GM19351 (cell line): ENCODE results near the gene MID2.
"Not testable (repeated sequence)": the region's sequence is repeated elsewhere in the genome, so short reads cannot be mapped to it uniquely, and the experiment has no call there.

Experiments
- ATAC-seq: cut with Tn5 transposase; IDR thresholded peaks from one replicate; pipeline ENCODE4 v1.9.1; 2021; ENCODE audit warnings: mild to moderate bottlenecking, moderate library complexity; ENCODE audit not compliant: unreplicated experiment

MID2 gene

DNA sequence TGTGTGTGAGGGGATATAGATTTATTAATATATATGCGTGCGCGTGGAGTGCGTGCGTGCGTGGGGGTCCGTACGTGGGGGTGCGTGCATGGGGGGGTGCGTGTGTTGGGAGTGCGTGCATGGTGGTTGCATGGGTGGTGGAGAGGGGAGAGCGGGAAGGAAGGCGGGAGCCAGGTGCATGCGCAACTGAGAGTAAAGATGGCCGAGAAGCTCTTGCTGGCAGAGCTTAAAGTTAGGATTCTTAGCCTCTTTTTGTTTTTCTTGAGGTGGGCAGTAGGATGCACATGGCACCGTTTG, 110.7 kb downstream of the MID2 start:
- no peak for ATAC-seq

DNA sequence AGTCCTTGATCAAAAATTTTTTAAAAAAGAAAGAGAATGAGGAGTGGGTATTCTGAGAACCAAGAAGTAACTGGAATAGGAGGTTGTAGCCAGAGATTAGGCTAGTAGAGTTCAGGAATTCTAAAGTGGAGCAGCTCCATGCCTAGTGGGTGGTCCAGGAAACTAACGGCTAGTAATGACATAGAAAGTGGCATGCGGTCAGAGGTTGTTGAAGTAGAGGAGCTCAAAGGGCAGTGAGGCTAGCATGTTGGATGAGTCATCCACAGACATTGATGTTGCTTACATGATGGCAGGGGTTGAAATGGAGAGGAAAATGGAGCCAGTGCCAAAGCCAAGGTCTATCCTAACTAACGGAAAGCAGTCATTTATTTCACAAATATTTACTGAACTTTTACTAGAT, 114.4 kb downstream of the MID2 start:
- no peak for ATAC-seq

- not testable (repeated sequence) for ATAC-seq
These were observed 129.7 kb downstream of the MID2 start for GRCh38 chrX:107955337-107955736.

DNA sequence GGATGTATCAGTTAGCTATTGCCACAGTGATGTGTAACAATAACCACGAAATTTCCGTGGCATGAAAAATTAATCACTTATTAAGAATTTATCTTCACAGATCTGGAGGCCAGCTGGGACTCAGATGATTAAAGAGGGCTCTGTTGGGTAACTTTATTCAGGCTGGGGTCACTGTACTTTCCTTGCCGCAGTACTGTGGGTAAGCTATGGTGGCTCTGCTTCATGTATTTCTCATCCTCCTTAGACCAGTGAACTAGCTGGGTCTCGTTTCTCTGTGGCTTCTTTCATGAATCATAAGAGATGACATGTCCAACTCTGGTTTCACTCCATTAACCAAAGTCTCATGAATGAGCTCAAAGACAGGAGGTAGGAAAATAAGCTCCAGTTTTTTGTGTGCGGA, 143.0 kb downstream of the MID2 start:
- ATAC-seq = no peak

DNA sequence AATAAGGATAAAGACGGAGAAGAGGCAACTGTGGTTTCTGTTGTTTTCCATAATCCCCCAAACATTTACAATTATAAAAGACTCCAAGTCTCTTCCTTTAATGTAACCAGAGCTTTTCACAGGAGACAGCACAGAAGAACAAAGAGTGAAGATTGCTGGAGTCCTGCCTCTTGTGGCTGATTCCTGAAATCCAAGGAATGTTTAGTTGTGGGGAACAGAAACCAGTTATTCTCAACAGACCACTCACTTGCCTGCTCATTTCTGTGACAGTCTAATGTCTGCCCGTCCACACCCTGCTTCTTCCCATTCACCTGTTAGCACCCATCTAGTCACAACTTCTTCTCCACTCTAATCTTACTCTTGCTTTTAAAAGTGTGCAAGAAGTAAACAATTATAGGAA, 144.4 kb downstream of the MID2 start:
- no peak for ATAC-seq

- no peak for ATAC-seq
These were observed 146.0 kb downstream of the MID2 start for GRCh38 chrX:107971636-107972035.
